GM11168 (cell line): Measurements from ENCODE around the gene TM7SF3.

Experiments
- in situ Hi-C: fragments of 300-500 bp; cut with MboI; formaldehyde crosslinking; loops from one replicate; pipeline ENCODE4 v1.12.0; 2022; ENCODE audit warnings: low sequenced_read_pairs; ENCODE audit not compliant: unreplicated experiment

The TM7SF3 gene

GRCh38 chr12:27015730-27016076 lies 1.5 kb upstream of the TM7SF3 start:
- in situ Hi-C loops: no loop called here

- in situ Hi-C loops: no loop called here
Observed at GRCh38 chr12:27014859-27015729, 910 bp upstream of the TM7SF3 start.

DNA sequence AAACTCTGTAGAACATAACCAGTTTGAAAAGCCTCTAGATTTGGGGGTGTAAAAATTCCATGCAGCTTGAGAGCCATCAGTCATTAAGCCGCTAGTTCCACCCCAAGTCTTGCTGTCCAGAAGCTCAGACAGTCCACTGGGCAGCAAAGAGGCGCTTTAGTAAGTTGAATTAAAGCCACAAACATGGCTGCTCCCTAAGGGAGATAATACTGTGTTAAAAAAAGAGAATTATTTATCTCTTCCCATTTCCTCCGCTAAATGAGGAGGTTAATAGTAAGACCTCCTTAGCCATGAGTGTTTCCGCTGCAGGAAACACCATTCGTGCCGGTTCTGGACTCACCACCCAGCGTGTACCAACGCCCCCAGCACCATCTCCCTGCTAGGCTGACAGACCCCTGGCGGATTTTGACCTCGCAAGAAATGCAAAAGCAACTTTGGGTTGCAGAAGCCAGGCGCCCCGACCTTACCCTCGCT lies 536 bp downstream of the TM7SF3 start:
- in situ Hi-C loops: no loop called here

DNA sequence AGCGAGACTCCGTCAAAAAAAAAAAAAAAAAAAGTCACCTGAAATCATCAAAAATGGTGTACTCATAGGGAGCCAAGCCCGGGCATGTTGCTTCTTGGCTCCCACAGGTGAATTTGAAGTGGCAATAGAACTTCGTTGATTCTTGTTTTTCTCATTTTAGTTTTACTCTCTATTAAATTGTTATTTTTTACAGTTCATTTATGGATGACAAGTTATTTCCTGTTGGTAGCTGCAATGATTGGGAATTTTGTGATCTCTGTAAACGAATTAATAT lies 1.3 kb downstream of the TM7SF3 start:
- in situ Hi-C loops: no loop called here

GRCh38 chr12:27012239-27012981 lies 1.8 kb downstream of the TM7SF3 start:
- in situ Hi-C loops: no loop called here

- in situ Hi-C loops: no loop called here
Observed at GRCh38 chr12:27009881-27010301, 4.3 kb downstream of the TM7SF3 start.

DNA sequence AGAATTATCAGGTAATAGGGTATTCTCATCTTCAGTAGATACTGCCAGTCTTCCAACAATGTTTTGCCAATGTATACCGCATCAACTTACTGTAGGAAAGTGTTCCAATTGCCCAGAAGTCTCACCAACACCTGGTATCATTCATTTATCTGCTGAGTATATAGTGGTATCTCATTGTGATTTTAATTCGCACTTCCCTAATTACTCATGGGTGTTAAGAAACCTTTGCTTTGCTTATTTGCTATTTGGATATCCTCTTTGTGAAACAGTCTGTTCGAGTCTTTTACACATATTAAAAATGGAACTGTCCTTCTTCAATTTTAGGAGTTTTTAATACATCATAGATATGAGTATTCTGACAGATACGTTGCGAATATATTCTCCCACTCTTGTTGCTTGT lies 6.1 kb downstream of the TM7SF3 start:
- in situ Hi-C loops: no loop called here

DNA sequence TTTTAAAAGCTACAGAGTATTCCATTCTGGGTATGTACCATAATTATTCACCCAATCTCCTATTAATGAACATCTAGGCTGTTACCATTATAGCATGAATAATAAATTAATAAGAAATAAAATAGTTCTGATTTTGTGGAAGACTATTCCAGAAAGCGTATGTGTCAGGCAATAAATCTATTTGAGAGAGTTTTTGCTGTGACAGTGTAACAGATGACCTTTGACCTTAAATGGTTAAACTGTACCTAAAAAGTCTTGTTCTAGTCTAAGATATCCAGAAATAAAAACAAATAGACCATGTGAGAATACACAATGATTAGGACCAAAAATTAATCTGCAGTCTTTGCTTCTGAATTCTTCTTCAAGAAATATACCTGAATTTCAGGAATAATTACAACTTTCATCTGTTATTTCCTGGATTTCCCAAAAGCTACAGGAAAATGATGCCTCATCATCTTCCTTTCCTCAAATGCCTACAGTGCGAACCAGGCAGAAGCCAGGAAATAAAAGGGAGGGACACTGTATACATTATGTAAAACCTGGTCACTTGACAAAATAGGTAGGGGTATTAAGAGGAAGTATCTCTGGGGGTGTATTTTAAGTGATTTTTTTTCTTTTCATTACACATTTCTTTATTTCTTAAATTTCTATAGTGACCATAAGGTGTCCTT lies 7.3 kb downstream of the TM7SF3 start:
- in situ Hi-C loops: no loop called here

- in situ Hi-C loops: no loop called here
Observed at GRCh38 chr12:27005495-27005894, 8.7 kb downstream of the TM7SF3 start.

- in situ Hi-C loops: no loop called here
Observed at GRCh38 chr12:27003421-27004381, 10.5 kb downstream of the TM7SF3 start.

- in situ Hi-C loops: no loop called here
Observed at GRCh38 chr12:27002141-27002540, 12.0 kb downstream of the TM7SF3 start.

DNA sequence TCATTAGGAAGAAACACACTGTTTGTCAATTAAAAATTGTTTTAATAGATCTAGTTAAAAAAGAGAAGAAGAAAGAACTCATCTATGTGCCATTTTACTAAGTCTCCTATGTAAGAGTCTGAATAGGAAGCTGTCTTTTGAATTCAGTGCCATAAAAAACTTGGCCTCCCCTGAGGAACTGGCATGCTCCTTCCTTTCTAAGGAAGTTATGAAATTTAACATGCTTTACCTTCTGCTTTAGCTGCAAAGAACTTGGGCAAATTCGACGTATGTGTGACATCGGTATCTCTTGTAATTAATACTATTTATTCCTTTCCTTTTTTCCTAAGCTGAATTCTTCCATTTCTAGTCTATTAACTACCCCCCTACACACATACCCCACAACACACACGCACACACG lies 12.5 kb downstream of the TM7SF3 start:
- in situ Hi-C loops: no loop called here

DNA sequence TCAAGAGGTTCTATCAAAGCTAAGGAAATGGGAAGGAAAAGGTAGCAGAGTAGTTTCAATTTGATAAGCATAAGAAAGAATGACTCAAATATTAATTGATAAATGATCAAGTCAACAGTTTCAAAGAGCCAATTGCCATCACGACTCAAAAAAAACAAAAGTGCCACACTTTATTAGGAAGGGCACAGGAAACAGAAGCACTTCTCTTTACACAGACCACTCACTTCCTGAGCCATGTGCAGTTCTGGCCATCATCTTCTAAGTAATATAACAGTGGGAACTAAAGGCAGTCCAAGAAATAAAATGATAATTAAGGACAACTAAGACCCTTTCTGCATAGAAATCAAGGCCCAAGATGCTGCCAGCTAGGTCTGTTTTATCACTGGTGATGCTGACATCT lies 13.2 kb downstream of the TM7SF3 start:
- in situ Hi-C loops: no loop called here

DNA sequence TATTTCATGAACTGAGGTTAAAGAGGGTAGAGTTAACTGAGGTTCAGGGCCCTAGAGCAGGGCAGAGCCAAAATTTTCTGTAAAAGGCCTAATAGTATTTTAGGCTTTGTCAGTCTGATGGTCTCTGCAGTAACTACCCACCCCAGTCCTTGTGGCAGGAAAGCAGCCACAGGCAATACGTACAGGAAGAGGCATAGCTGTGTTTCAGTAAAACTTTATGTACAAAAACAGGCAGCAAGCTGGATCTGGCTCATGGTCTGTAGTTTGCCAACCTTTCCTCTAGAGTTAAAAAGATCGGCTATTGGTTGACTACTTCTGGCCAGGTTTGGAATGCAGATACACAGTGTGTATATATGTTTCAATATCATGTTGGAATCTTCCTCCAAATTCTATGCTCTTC lies 17.2 kb downstream of the TM7SF3 start:
- in situ Hi-C loops: no loop called here

DNA sequence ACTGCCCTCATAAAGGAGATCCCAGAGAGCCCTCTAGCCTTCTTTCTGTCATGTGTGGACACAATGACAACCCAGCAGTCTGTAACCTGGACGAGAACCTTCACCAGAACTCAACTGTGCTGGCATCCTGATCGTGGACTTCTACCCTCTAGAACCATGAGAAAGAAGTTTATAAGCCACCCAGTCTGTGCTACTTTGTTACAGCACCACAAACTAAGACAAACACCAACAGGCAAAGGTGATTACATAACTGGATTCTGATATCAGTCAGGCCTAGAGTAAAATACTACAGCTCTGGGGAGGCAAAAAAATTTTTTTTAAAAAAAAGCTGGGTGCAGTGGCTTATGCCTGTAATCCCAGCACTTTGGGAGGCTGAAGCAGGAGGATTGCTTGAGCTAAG lies 18.5 kb downstream of the TM7SF3 start:
- in situ Hi-C loops: no loop called here

DNA sequence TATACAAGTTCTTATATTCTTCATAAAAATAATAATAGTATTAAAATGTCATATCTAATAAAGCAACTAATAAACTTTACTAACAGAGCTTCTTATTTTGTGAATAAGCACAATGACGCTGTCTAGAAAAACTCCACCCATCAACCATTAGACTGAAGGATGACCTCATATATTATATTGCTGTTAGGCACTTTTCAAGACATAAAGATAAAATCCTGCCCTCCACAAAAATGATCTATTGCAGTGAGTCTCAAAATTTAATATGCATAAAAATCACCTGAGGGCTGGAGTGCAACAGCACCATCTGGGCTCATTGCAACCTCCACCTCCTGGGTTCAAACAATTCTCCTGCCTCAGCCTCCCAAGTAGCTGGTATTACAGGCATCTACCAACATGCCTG lies 20.1 kb downstream of the TM7SF3 start:
- in situ Hi-C loops: no loop called here

- in situ Hi-C loops: no loop called here
Observed at GRCh38 chr12:26991826-26992225, 22.4 kb downstream of the TM7SF3 start.

- in situ Hi-C loops: no loop called here
Observed at GRCh38 chr12:26989873-26990272, 24.3 kb downstream of the TM7SF3 start.

DNA sequence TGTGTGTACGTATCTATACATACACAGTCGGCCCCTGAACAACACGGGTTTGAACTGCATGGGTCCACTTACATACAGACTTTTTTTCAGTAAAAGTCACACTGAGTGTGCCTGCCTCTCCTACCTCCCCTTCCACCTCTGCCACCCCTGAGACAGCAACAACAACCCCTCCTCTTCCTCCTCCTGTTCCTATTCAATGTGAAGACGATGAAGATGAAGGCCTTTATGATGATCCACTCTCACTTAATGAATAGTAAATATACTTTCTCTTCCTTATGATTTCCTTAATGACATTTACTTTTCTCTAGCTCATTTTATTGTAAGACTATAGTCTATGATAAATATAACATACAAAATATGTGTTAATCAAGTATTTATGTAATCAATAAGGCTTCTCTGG lies 25.5 kb downstream of the TM7SF3 start:
- in situ Hi-C loops: no loop called here
